Keratinocyte (primary cell): ENCODE measurements around the gene USP20. TPM values are rescaled to one million over a fixed set of nuclear protein-coding genes. Genes with fewer than 3 reads are reported as not detected.

Source experiments
- DNase-seq: peaks from one replicate; pipeline ENCODE4 v3.0.0-alpha.2; 2011; ENCODE audit warnings: low read depth, missing footprints, low spot score
- FAIRE-seq: peaks from 2 replicates; lab custom pipeline; 2011; peaks lifted over from hg19 to GRCh38; lab: Jason Lieb, UNC
- H2AFZ ChIP-seq: 2 replicates; pipeline ENCODE4 v1.6.0; 2012; ENCODE audit warnings: low read length, control low read depth, inconsistent platforms; ENCODE audit not compliant: control insufficient read depth
- H3K27ac ChIP-seq: 2 replicates; pipeline ENCODE4 v1.5.1; 2011; ENCODE audit warnings: low read length; ENCODE audit not compliant: control insufficient read depth, insufficient read depth
- H3K27me3 ChIP-seq: 3 replicates; pipeline ENCODE4 v1.6.0; 2011; ENCODE audit warnings: low read length; ENCODE audit not compliant: control insufficient read depth, insufficient read depth; ENCODE audit errors: extremely low read depth
- H3K36me3 ChIP-seq, 2 experiments: 2 replicates in 1 of 2; 3 replicates in 1 of 2; pipeline ENCODE4 v1.5.1; 2011; ENCODE audit warnings: low read length in 2 of 2, mild to moderate bottlenecking in 1 of 2; ENCODE audit not compliant: control insufficient read depth in 2 of 2, insufficient read depth in 2 of 2; ENCODE audit errors: extremely low read depth in 1 of 2
- H3K4me1 ChIP-seq: 3 replicates; pipeline ENCODE4 v1.5.1; 2011; ENCODE audit warnings: low read length; ENCODE audit not compliant: control insufficient read depth, insufficient read depth; ENCODE audit errors: extremely low read depth
- H3K4me2 ChIP-seq: 3 replicates; pipeline ENCODE4 v1.6.0; 2011; ENCODE audit warnings: low read depth, low read length; ENCODE audit not compliant: control insufficient read depth, insufficient read depth; ENCODE audit errors: extremely low read depth
- H3K4me3 ChIP-seq, 3 experiments: fragments of 200-600 bp in 1 of 3; sonication (generic) in 1 of 3; 2 replicates in 2 of 3; 3 replicates in 1 of 3; pipeline ENCODE4 v1.5.1; 2011 to 2016; ENCODE audit warnings: low read length in 3 of 3, mild to moderate bottlenecking in 3 of 3, control low read depth in 2 of 3, inconsistent platforms in 1 of 3, low read depth in 1 of 3, mixed read lengths in 1 of 3, mixed run types in 1 of 3, moderate library complexity in 1 of 3; ENCODE audit not compliant: control insufficient read depth in 2 of 3, insufficient read depth in 2 of 3; ENCODE audit errors: extremely low read depth in 1 of 3
- H3K79me2 ChIP-seq: 2 replicates; pipeline ENCODE4 v1.6.0; 2012; ENCODE audit warnings: low read length; ENCODE audit not compliant: control insufficient read depth, insufficient read depth
- H3K9ac ChIP-seq: 3 replicates; pipeline ENCODE4 v1.6.0; 2011; ENCODE audit warnings: low read length; ENCODE audit not compliant: control insufficient read depth, insufficient read depth; ENCODE audit errors: extremely low read depth
- H3K9me1 ChIP-seq: 3 replicates; pipeline ENCODE4 v1.6.0; 2011; ENCODE audit warnings: low read length; ENCODE audit not compliant: control insufficient read depth, insufficient read depth; ENCODE audit errors: extremely low read depth
- H3K9me3 ChIP-seq: 2 replicates; pipeline ENCODE4 v1.5.1; 2012; ENCODE audit warnings: low read depth, low read length; ENCODE audit not compliant: control insufficient read depth
- H4K20me1 ChIP-seq: 3 replicates; pipeline ENCODE4 v1.6.0; 2011; ENCODE audit warnings: low read length; ENCODE audit not compliant: control insufficient read depth, insufficient read depth; ENCODE audit errors: extremely low read depth
- CTCF ChIP-seq, 3 experiments: IDR thresholded peaks in 1 of 3; conservative IDR thresholded peaks in 1 of 3; optimal IDR thresholded peaks in 1 of 3; 2 replicates in 2 of 3; 3 replicates in 1 of 3; pipeline versions ENCODE3 to v1.5.1; 2011; ENCODE audit warnings: low read length in 3 of 3, mild to moderate bottlenecking in 3 of 3, moderate library complexity in 2 of 3, control low read depth in 1 of 3, inconsistent platforms in 1 of 3; ENCODE audit not compliant: insufficient read depth in 2 of 3; ENCODE audit errors: extremely low read depth in 1 of 3
- EZH2 ChIP-seq: IDR thresholded peaks from one replicate; pipeline ENCODE4 v1.6.1; 2012; ENCODE audit warnings: inconsistent platforms, mild to moderate bottlenecking, low read length, moderate library complexity
- dilution Hi-C: fragments of 300-500 bp; cut with MboI; formaldehyde crosslinking; loops from one replicate; pipeline ENCODE4 v1.7.0; 2020; ENCODE audit warnings: low sequenced_read_pairs; ENCODE audit not compliant: extremely low pct_ligation_motif_present
- polyA plus RNA-seq, 5 experiments: library from polyadenylated mRNA; depleted of rRNA in 3 of 5; stranded (reverse) in 3 of 5; stranded (forward) in 1 of 5; unstranded in 1 of 5; fragments of >200 nt; gene quantifications; 1 replicate in 1 of 5; 2 replicates in 3 of 5; 3 replicates in 1 of 5; pipeline versions ENCODE4 v1.2.1 to v1.2.3, GENCODE V29; 2011 to 2012; ENCODE audit warnings: missing spikeins in 2 of 5, low read depth in 1 of 5, low replicate concordance in 1 of 5

The USP20 gene
- polyA plus RNA-seq, 1 donor (not counting 4 experiments of a cell fraction or from before 2014, with no cell fraction given), result 6.4 TPM

- Histone ChIP-seq H3K36me3 (peaks cover 18 to 23% of the 10 kb centered on the region in 2 experiments), H3K27ac (no peak overlapping the region), H3K79me2 (no peaks in the 10 kb centered on the region), H3K27me3 (no peaks in the 10 kb centered on the region), H3K4me2 (no peak overlapping the region), H3K4me1 (peaks cover 6% of the 10 kb centered on the region), H3K9me1 (no peaks in the 10 kb centered on the region), H3K9ac (no peak overlapping the region), H2AFZ (no peak overlapping the region), H3K9me3 (no peaks in the 10 kb centered on the region), H3K4me3 (no peak overlapping the region), H4K20me1 (no peaks in the 10 kb centered on the region)
- TF ChIP-seq EZH2, result no peak
- TF ChIP-seq CTCF (optimal IDR thresholded peaks at IDR 0.05 in 1 of 3, IDR thresholded peaks at IDR 0.05 in 1 of 3, conservative IDR thresholded peaks at IDR 0.05 in 1 of 3; ENCODE audit: extremely low read depth in 1 of 3, insufficient read depth in 2 of 3, low read length in 3 of 3), result no peak
- dilution Hi-C loops, result no loop called here
- no peak for DNase-seq
- no peak for FAIRE-seq
Measured at GRCh38 chr9:129858167-129858962, 23.1 kb downstream of the USP20 start.

GRCh38 chr9:129860653-129861446 is 25.6 kb downstream of the USP20 start:
- Histone ChIP-seq H3K79me2 (no peaks in the 10 kb centered on the region), H3K9ac (no peak overlapping the region), H3K36me3 (peaks cover 18 to 22% of the 10 kb centered on the region in 2 experiments), H3K9me1 (no peaks in the 10 kb centered on the region), H3K9me3 (no peaks in the 10 kb centered on the region), H4K20me1 (no peaks in the 10 kb centered on the region), H3K27me3 (no peaks in the 10 kb centered on the region), H3K4me3 (no peak overlapping the region), H2AFZ (no peak overlapping the region), H3K4me2 (no peak overlapping the region), H3K27ac (no peak overlapping the region), H3K4me1 (peaks cover 8% of the 10 kb centered on the region)
- FAIRE-seq (no peak), DNase-seq (no peak)
- dilution Hi-C loops, result no loop called here
- TF ChIP-seq CTCF (optimal IDR thresholded peaks at IDR 0.05 in 1 of 3, IDR thresholded peaks at IDR 0.05 in 1 of 3, conservative IDR thresholded peaks at IDR 0.05 in 1 of 3; ENCODE audit: extremely low read depth in 1 of 3, insufficient read depth in 2 of 3, low read length in 3 of 3), result no peak
- TF ChIP-seq EZH2, result no peak
